ENCODE results near the gene CLSTN1. TPM values are rescaled to one million over a fixed set of nuclear protein-coding genes. Genes with fewer than 3 reads are reported as not detected.

The CLSTN1 gene
- polyA plus RNA-seq, 1 of the 3 experiments (the other 2 are of a cell fraction): 59.6 TPM

DNA sequence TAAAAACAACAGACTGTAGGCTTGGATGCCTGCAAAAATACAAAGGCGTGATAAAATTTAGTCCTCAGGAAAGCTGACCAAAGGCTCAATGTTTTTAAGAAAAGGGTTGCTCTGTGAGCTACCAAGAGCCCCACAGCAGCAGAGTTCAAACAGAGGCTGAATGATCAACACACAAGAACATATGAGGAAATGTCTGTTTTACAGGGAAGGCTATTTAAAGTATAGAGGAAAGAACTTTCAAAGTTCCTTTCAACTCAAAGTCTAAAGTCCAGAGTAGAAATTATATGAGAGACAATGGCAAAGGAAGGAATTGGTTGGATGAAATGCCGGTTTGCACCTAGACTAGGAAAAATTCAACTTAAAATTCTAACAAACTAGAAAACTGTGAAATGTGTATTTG, 8.6 kb downstream of the CLSTN1 start:
- ChIA-PET CTCF (interaction anchor here (1.4 kb wide), 1 partner anchor 31 kb away, joined by 3 read pairs; no protein-coding TSS in a partner anchor), POLR2A (no interaction called here)
- Histone ChIP-seq H3F3A (replicated peaks; ENCODE audit: insufficient read depth) (peaks cover 4% of the 10 kb centered on the region), H3K9ac (no peak overlapping the region), H2AFZ (ENCODE audit: low read depth) (no peak overlapping the region), H3K4me2 (no peak overlapping the region), H3K9me2 (no peaks in the 10 kb centered on the region), H3K4me1 (ENCODE audit: control insufficient read depth in 1 of 2, insufficient read depth in 2 of 2, low read depth in 1 of 2, low read length in 1 of 2) (no peaks in the 10 kb centered on the region), H3K27me3 (ENCODE audit: insufficient read depth) (no peaks in the 10 kb centered on the region), H3K36me3 (replicated peaks in 1 of 2; ENCODE audit: control insufficient read depth in 1 of 2, insufficient read depth in 2 of 2, low read length in 1 of 2) (peaks cover 0 to 5% of the 10 kb centered on the region in 2 experiments), H4K20me1 (ENCODE audit: insufficient read depth) (peaks cover 9% of the 10 kb centered on the region; the same call in 1 of the 2 replicates), H3K9me3 (no peaks in the 10 kb centered on the region), H3K27ac (ENCODE audit: low read depth in 2 of 2, low read length in 1 of 2) (no peak overlapping the region), H3K79me2 (ENCODE audit: insufficient read depth) (peaks cover 95% of the 10 kb centered on the region), H3K4me3 (ENCODE audit: low read depth in 2 of 2, low read length in 1 of 2) (no peak overlapping the region)
- TF ChIP-seq SIN3A (IDR thresholded peaks at IDR 0.05; ENCODE audit: borderline replicate concordance, low read depth, low read length) (no peak), ELF1 (IDR thresholded peaks at IDR 0.05) (no peak), TCF12 (IDR thresholded peaks at IDR 0.05) (no peak)
- no peak for DNase-seq
- 90% methylated on average over 2 of the region's 2 CpGs for WGBS (ENCODE audit: low lambda C conversion rate)

DNA sequence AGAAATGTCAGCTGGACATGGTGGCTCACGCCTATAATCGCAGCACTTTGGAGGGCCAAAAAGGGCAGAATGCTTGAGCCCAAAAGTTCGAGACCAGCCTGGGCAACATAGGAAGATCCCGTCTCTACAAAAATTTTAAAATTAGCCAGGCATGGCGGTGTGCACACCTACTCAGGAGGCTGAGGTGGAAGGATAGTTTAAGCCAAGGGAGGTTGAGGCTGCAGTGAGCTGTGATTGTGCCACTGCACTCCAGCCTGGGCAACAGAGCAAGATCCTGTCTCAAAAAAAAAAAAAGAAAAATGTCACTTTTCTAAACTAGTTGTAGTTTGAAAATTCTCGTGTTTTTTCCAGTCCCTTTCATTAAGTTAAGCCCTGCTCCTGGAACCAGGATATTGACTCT, 9.1 kb downstream of the CLSTN1 start:
- Histone ChIP-seq H3K9me2 (no peaks in the 10 kb centered on the region), H3K4me3 (ENCODE audit: low read depth in 2 of 2, low read length in 1 of 2) (no peak overlapping the region), H3K4me1 (ENCODE audit: control insufficient read depth in 1 of 2, insufficient read depth in 2 of 2, low read depth in 1 of 2, low read length in 1 of 2) (no peaks in the 10 kb centered on the region), H3K9me3 (no peaks in the 10 kb centered on the region), H3F3A (replicated peaks; ENCODE audit: insufficient read depth) (peaks cover 4% of the 10 kb centered on the region), H3K36me3 (replicated peaks in 1 of 2; ENCODE audit: control insufficient read depth in 1 of 2, insufficient read depth in 2 of 2, low read length in 1 of 2) (peaks cover 0 to 3% of the 10 kb centered on the region in 2 experiments), H4K20me1 (ENCODE audit: insufficient read depth) (peaks cover 8% of the 10 kb centered on the region), H3K79me2 (ENCODE audit: insufficient read depth) (peaks cover 92% of the 10 kb centered on the region), H3K9ac (no peak overlapping the region), H3K27ac (ENCODE audit: low read depth in 2 of 2, low read length in 1 of 2) (no peak overlapping the region), H2AFZ (ENCODE audit: low read depth) (no peak overlapping the region), H3K4me2 (no peak overlapping the region), H3K27me3 (ENCODE audit: insufficient read depth) (no peaks in the 10 kb centered on the region)
- CTCF ChIA-PET: interaction anchor here (0.8 kb wide), 1 partner anchor 22 kb away, joined by 3 read pairs; no protein-coding TSS in a partner anchor
- no peak for TF ChIP-seq ZBTB33 (IDR thresholded peaks at IDR 0.05; ENCODE audit: borderline replicate concordance, low read depth)
- no peak for TF ChIP-seq PBX3 (IDR thresholded peaks at IDR 0.05)
- TF ChIP-seq, protein P1, sequence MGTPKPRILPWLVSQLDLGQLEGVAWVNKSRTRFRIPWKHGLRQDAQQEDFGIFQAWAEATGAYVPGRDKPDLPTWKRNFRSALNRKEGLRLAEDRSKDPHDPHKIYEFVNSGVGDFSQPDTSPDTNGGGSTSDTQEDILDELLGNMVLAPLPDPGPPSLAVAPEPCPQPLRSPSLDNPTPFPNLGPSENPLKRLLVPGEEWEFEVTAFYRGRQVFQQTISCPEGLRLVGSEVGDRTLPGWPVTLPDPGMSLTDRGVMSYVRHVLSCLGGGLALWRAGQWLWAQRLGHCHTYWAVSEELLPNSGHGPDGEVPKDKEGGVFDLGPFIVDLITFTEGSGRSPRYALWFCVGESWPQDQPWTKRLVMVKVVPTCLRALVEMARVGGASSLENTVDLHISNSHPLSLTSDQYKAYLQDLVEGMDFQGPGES (IDR thresholded peaks at IDR 0.05; ENCODE audit: low read depth, low read length): no peak
- TF ChIP-seq, protein P2, sequence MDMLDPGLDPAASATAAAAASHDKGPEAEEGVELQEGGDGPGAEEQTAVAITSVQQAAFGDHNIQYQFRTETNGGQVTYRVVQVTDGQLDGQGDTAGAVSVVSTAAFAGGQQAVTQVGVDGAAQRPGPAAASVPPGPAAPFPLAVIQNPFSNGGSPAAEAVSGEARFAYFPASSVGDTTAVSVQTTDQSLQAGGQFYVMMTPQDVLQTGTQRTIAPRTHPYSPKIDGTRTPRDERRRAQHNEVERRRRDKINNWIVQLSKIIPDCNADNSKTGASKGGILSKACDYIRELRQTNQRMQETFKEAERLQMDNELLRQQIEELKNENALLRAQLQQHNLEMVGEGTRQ (IDR thresholded peaks at IDR 0.05; ENCODE audit: borderline replicate concordance, low read depth, low read length): no peak
- TF ChIP-seq USF1 (IDR thresholded peaks at IDR 0.05; ENCODE audit: borderline replicate concordance, low read depth): no peak
- TF ChIP-seq REST (IDR thresholded peaks at IDR 0.05; ENCODE audit: low read depth, low read length): no peak
- TF ChIP-seq NRF1 (IDR thresholded peaks at IDR 0.05; ENCODE audit: low read depth, low read length): no peak
- POLR2A ChIA-PET: no interaction called here
- DNase-seq: no peak
- 92% methylated on average over 6 of the region's 6 CpGs for WGBS (ENCODE audit: low lambda C conversion rate)

Data from SK-N-SH (cell line).